Measurements from ENCODE around the gene LYPLAL1. TPM values are rescaled to one million over a fixed set of nuclear protein-coding genes. Genes with fewer than 3 reads are reported as not detected.

LYPLAL1 gene
- total RNA-seq, 1 experiment from 2014 or later = 41.3 TPM

- Histone ChIP-seq H3K27ac (ENCODE audit: low read length) (no peak overlapping the region), H3K9me3 (ENCODE audit: control insufficient read depth, insufficient read depth, low read depth, low read length) (peaks cover 4% of the 10 kb centered on the region; the same call in 1 of the 2 replicates), H3K4me1 (ENCODE audit: control insufficient read depth, insufficient read depth, low read length) (no peaks in the 10 kb centered on the region), H3K27me3 (ENCODE audit: control insufficient read depth, insufficient read depth, low read length) (no peaks in the 10 kb centered on the region; the same call in 1 of the 2 replicates), H3K36me3 (ENCODE audit: control insufficient read depth, insufficient read depth, low read length) (no peaks in the 10 kb centered on the region), H3K4me3 (ENCODE audit: low read depth in 2 of 2, low read length in 2 of 2) (no peak overlapping the region)
- POLR2A ChIA-PET = no interaction called here
- in situ Hi-C loops (cut with HindIII; ENCODE audit: low pct_unique_long_range_greater_than_20kb, low sequenced_read_pairs) = no loop called here
- intact Hi-C loops (cut with micrococcal nuclease; ENCODE audit: unreplicated experiment) = no loop called here
- ATAC-seq (no peak), DNase-seq (ENCODE audit: low read depth, low spot score) (no peak)
- no TSS peak for BruUV-seq (replicated peaks)
- no peak for TF ChIP-seq TCF7L2 (IDR thresholded peaks at IDR 0.05; ENCODE audit: low read depth, low read length)
- TF ChIP-seq SIN3A (IDR thresholded peaks at IDR 0.05; ENCODE audit: borderline replicate concordance, insufficient read depth, low read depth, low read length) = no peak
- no peak for TF ChIP-seq CTCF (IDR thresholded peaks at IDR 0.05)
- TF ChIP-seq REST (IDR thresholded peaks at IDR 0.05; ENCODE audit: insufficient read depth in 1 of 2, low read depth in 2 of 2, low read length in 1 of 2) = no peak
- TF ChIP-seq POLR2AphosphoS5 (IDR thresholded peaks at IDR 0.05; ENCODE audit: low read depth, low read length) = no peak
- CTCF ChIA-PET = no interaction called here
These were observed 33.3 kb upstream of the LYPLAL1 start for GRCh38 chr1:219140303-219140877.

- intact Hi-C loops (cut with micrococcal nuclease; ENCODE audit: unreplicated experiment) (no loop called here), in situ Hi-C loops (cut with HindIII; ENCODE audit: low pct_unique_long_range_greater_than_20kb, low sequenced_read_pairs) (no loop called here)
- ATAC-seq (no peak), DNase-seq (ENCODE audit: low read depth, low spot score) (no peak)
- CTCF ChIA-PET = no interaction called here
- no peaks in the 10 kb centered on the region for H3K36me3 ChIP-seq (ENCODE audit: control insufficient read depth, insufficient read depth, low read length)
- BruUV-seq (replicated peaks) = no TSS peak
- TF ChIP-seq REST (IDR thresholded peaks at IDR 0.05; ENCODE audit: insufficient read depth in 1 of 2, low read depth in 2 of 2, low read length in 1 of 2) (no peak), SIN3A (IDR thresholded peaks at IDR 0.05; ENCODE audit: borderline replicate concordance, insufficient read depth, low read depth, low read length) (no peak), POLR2AphosphoS5 (IDR thresholded peaks at IDR 0.05; ENCODE audit: low read depth, low read length) (no peak), TCF7L2 (IDR thresholded peaks at IDR 0.05; ENCODE audit: low read depth, low read length) (no peak), CTCF (IDR thresholded peaks at IDR 0.05) (no peak)
- no peak overlapping the region for H3K27ac ChIP-seq (ENCODE audit: low read length)
- no peaks in the 10 kb centered on the region; the same call in 1 of the 2 replicates for H3K27me3 ChIP-seq (ENCODE audit: control insufficient read depth, insufficient read depth, low read length)
- no peak overlapping the region for H3K4me3 ChIP-seq (ENCODE audit: low read depth in 2 of 2, low read length in 2 of 2)
- no peaks in the 10 kb centered on the region for H3K4me1 ChIP-seq (ENCODE audit: control insufficient read depth, insufficient read depth, low read length)
- no peaks in the 10 kb centered on the region for H3K9me3 ChIP-seq (ENCODE audit: control insufficient read depth, insufficient read depth, low read depth, low read length)
- POLR2A ChIA-PET = no interaction called here
These were observed 29.9 kb upstream of the LYPLAL1 start for GRCh38 chr1:219143735-219144134.
